BJ (cell line): ENCODE results near the gene UBA3. TPM values are rescaled to one million over a fixed set of nuclear protein-coding genes. Genes with fewer than 3 reads are reported as not detected.

Experiments
- CTCF ChIA-PET: fragments of 350-600 bp; formaldehyde crosslinking; extraction: SDS; loops from one replicate; lab custom pipeline; 2021; ENCODE audit warnings: antibody characterized with exemption, inconsistent platforms; lab: Yijun Ruan, JAX
- POLR2A ChIA-PET: fragments of 300-600 bp; sonication (Branson Sonifier 250); formaldehyde crosslinking; extraction: SDS; loops from one replicate; lab custom pipeline; 2021; ENCODE audit warnings: antibody characterized with exemption; lab: Charles Lee
- DNase-seq: peaks from one replicate; pipeline ENCODE4 v3.0.0-alpha.2; 2011; ENCODE audit warnings: low read depth
- H3K27me3 ChIP-seq: 2 replicates; pipeline ENCODE4 v1.6.0; 2011; ENCODE audit warnings: low read length; ENCODE audit not compliant: control insufficient read depth, insufficient read depth
- H3K36me3 ChIP-seq: 2 replicates; pipeline ENCODE4 v1.5.1; 2011; ENCODE audit warnings: low read length; ENCODE audit not compliant: control insufficient read depth, insufficient read depth
- H3K4me3 ChIP-seq: 2 replicates; pipeline ENCODE4 v1.5.1; 2011; ENCODE audit warnings: low read depth, mild to moderate bottlenecking, control low read depth, low read length
- polyA plus RNA-seq: library from polyadenylated mRNA; depleted of rRNA; stranded (reverse); fragments of >200 nt; gene quantifications from 2 replicates; pipeline ENCODE4 v1.2.3, GENCODE V29; 2011
- TF ChIP-seq, protein P1 (sequence below): IDR thresholded peaks from 2 replicates; pipeline ENCODE4 v1.5.1; 2011; ENCODE audit warnings: low read depth, mild to moderate bottlenecking, control low read depth, inconsistent platforms, low read length, moderate library complexity; ENCODE audit not compliant: insufficient read depth

UBA3 gene
- polyA plus RNA-seq, 1 experiment, result 36.6 TPM

DNA sequence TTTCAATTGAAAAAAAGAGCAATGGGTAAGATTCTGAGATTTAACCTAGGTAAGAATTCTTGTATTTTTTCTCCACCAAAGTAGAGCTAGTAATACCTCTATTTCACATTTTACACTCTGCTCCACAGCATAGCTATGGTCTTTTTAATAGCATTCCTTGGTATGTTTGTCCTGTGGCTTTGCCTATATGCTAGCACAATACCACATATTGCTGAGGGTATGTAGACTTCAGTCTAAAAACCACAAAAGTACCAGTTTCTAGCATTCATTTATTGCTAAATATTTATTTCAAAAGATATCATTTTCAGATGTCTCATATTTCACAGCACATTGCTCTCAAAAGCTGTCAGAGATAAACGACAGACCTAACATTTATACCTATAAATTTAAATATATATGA lies 48.5 kb downstream of the UBA3 start:
- ChIA-PET CTCF (interaction anchor here (1.0 to 2.3 kb wide), 3 partner anchors 10 to 18 kb away, joined by 3 to 7 read pairs (median 3); partner anchors contain the start of gene EOGT), POLR2A (interaction anchor here (0.6 kb wide), 1 partner anchor 22 kb away, joined by 10 read pairs; no protein-coding TSS in a partner anchor)
- Histone ChIP-seq H3K36me3 (peaks cover 12% of the 10 kb centered on the region), H3K27me3 (no peaks in the 10 kb centered on the region), H3K4me3 (no peak overlapping the region)
- no peak for DNase-seq
- TF ChIP-seq, protein P1, sequence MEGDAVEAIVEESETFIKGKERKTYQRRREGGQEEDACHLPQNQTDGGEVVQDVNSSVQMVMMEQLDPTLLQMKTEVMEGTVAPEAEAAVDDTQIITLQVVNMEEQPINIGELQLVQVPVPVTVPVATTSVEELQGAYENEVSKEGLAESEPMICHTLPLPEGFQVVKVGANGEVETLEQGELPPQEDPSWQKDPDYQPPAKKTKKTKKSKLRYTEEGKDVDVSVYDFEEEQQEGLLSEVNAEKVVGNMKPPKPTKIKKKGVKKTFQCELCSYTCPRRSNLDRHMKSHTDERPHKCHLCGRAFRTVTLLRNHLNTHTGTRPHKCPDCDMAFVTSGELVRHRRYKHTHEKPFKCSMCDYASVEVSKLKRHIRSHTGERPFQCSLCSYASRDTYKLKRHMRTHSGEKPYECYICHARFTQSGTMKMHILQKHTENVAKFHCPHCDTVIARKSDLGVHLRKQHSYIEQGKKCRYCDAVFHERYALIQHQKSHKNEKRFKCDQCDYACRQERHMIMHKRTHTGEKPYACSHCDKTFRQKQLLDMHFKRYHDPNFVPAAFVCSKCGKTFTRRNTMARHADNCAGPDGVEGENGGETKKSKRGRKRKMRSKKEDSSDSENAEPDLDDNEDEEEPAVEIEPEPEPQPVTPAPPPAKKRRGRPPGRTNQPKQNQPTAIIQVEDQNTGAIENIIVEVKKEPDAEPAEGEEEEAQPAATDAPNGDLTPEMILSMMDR, result no peak

- ChIA-PET CTCF (interaction anchor here (0.6 to 1.3 kb wide), 2 partner anchors 11 to 21 kb away, joined by 3 to 4 read pairs; no protein-coding TSS in a partner anchor), POLR2A (no interaction called here)
- Histone ChIP-seq H3K36me3 (peaks cover 11% of the 10 kb centered on the region), H3K4me3 (no peak overlapping the region), H3K27me3 (no peaks in the 10 kb centered on the region)
- no peak for DNase-seq
- TF ChIP-seq, protein P1, result no peak
These were observed 59.3 kb downstream of the UBA3 start for GRCh38 chr3:69020857-69021256.

GRCh38 chr3:69020424-69020823 lies 59.7 kb downstream of the UBA3 start:
- H3K4me3 ChIP-seq, result no peak overlapping the region
- ChIA-PET POLR2A (no interaction called here), CTCF (no interaction called here)
- H3K36me3 ChIP-seq, result peaks cover 9% of the 10 kb centered on the region
- H3K27me3 ChIP-seq, result no peaks in the 10 kb centered on the region
- TF ChIP-seq, protein P1, result peak; percentile 34
- no peak for DNase-seq

- no peak for DNase-seq
- TF ChIP-seq, protein P1, result no peak
- Histone ChIP-seq H3K27me3 (no peaks in the 10 kb centered on the region), H3K36me3 (peaks cover 3% of the 10 kb centered on the region), H3K4me3 (no peak overlapping the region)
- POLR2A ChIA-PET, result no interaction called here
- CTCF ChIA-PET, result interaction anchor here (0.7 kb wide), 1 partner anchor 76 kb away, joined by 3 read pairs; no protein-coding TSS in a partner anchor
These were observed 63.3 kb downstream of the UBA3 start for GRCh38 chr3:69016901-69017300.

- peaks cover 1% of the 10 kb centered on the region for H3K36me3 ChIP-seq
- H3K4me3 ChIP-seq, result no peak overlapping the region
- DNase-seq, result no peak
- no peaks in the 10 kb centered on the region for H3K27me3 ChIP-seq
- CTCF ChIA-PET, result no interaction called here
- POLR2A ChIA-PET, result interaction anchor here (0.6 kb wide), 1 partner anchor 8 kb away, joined by 3 read pairs; no protein-coding TSS in a partner anchor
- TF ChIP-seq, protein P1, result no peak
These were observed 64.1 kb downstream of the UBA3 start for GRCh38 chr3:69016102-69016501.
